ENCODE results near the gene SCIN.
"Not testable (repeated sequence)": the region's sequence is repeated elsewhere in the genome, so short reads cannot be mapped to it uniquely, and the experiment has no call there.

Gene SCIN

DNA sequence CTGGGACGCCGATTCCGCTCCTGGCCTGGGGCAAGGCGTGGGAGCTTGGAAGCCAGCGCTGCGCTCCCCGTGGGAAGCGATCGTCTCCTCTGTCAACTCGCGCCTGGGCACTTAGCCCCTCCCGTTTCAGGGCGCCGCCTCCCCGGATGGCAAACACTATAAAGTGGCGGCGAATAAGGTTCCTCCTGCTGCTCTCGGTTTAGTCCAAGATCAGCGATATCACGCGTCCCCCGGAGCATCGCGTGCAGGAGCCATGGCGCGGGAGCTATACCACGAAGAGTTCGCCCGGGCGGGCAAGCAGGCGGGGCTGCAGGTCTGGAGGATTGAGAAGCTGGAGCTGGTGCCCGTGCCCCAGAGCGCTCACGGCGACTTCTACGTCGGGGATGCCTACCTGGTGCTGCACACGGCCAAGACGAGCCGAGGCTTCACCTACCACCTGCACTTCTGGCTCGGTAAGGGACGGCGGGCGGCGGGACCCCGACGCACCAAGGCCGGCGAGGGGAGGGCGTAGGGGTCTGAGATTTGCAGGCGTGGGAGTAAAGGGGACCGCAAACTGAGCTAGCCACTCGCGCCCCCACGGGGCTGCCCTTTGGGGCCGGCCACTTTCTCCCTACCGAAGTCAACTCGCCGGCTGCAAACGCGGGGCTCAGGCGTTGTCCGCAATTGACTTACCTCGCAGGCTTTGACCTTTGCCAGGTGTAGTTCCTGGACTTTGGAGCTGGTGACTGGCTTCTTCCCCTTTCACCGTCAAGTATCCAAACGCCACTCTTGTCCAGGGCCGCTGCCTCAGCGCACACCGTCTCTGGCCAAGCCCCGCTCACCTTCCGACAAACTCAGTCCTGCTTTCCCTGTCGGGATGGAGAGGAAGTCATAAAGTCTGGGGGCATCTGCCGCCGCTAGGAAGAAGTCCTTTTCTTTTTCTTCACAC lies at the start of gene SCIN:
SCIN (plus strand) TSS at position 187 of the 928 bp plus-strand sequence; CDS start at position 254, 67 bp downstream.
- DNase-seq (ENCODE audit: extremely low read depth in 1 of 2, low read depth in 1 of 2) = no peak

DNA sequence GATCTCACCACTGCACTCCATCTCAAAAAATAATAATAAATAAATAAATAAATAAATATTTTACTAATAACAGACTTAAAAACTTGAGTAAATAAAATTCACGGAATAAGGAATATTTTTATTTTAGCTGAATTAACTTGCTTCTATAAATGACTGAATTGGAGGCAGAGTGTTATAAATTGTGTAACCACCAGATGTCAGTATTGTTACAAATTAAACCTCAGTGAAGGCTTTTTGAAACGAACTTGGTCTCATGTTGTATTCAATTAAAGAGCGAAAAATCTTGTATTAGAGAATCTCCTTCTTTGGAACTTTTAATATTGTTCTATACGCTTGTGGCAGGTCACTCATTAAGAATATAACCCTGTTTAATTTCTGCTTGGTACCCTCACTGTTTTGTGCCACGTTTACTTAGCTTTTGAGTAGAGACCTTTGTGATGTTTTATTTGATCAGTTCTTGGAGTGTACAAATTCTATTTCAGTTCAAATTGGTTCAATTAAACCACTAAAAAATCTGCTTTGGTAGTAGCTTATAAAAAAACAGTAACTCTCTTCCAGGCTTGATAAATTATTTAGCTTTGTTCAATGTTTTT lies 45.6 kb upstream of the SCIN start:
- DNase-seq (ENCODE audit: extremely low read depth in 1 of 2, low read depth in 1 of 2) = no peak

DNA sequence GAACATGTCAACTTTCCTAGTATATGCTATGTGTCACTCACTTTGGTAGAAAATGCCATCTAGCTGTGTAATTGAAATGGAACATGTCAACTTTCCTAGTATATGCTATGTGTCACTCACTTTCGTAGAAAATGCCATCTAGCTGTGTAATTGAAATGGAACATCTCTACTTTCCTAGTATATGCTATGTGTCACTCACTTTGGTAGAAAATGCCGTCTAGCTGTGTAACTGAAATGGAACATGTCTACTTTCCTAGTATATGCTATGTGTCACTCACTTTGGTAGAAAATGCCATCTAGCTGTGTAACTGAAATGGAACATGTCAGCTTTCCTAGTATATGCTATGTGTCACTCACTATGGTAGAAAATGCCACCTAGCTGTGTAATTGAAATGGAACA lies 43.8 kb upstream of the SCIN start:
- not testable (repeated sequence) for DNase-seq (ENCODE audit: extremely low read depth in 1 of 2, low read depth in 1 of 2)

GRCh38 chr7:12527670-12528069 lies 42.9 kb upstream of the SCIN start:
- DNase-seq (ENCODE audit: extremely low read depth in 1 of 2, low read depth in 1 of 2) = not testable (repeated sequence)

- no peak for DNase-seq (ENCODE audit: extremely low read depth in 1 of 2, low read depth in 1 of 2)
Observed at GRCh38 chr7:12529971-12530710, 40.4 kb upstream of the SCIN start.

DNA sequence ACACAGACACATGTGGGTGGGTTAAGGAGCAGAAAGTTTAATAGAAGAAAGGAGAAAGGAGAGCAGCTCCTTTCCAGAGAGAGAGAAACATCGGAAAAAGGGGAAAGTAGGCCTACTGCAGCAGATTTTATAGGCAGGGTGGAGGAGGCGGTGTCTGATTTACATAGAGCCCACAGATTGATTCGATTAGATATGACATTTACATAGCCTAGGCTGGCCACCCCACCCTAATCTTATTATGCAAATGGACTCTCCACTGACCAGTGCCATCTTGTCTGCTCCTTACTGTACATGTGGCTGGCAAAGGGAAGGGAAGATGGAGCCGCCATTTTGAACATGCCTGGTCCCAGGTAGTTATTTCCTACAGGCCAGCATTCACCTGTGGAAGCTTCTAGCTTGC lies 38.7 kb upstream of the SCIN start:
- DNase-seq (ENCODE audit: extremely low read depth in 1 of 2, low read depth in 1 of 2) = no peak

GRCh38 chr7:12534046-12534445 lies 36.5 kb upstream of the SCIN start:
- DNase-seq (ENCODE audit: extremely low read depth in 1 of 2, low read depth in 1 of 2) = no peak

DNA sequence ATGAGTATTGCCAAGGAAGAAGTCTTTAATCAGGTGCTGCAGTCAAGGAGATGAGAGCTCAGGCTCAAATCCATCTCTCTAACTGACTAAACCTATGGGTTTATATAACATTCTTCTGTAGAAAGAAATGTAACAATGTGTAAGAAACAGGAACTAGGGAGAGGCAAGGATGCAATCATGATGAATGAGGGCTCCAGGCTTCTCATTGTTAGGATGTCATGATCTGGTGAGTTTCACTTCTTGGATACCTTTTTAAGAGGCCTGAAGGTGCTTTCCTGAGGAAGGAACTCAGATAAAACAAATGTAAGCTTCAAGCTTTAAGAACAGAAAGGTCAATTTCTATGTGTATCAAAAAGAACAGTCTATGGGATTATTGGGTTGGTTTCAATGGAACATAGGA lies 30.8 kb upstream of the SCIN start:
- DNase-seq (ENCODE audit: extremely low read depth in 1 of 2, low read depth in 1 of 2) = no peak

DNA sequence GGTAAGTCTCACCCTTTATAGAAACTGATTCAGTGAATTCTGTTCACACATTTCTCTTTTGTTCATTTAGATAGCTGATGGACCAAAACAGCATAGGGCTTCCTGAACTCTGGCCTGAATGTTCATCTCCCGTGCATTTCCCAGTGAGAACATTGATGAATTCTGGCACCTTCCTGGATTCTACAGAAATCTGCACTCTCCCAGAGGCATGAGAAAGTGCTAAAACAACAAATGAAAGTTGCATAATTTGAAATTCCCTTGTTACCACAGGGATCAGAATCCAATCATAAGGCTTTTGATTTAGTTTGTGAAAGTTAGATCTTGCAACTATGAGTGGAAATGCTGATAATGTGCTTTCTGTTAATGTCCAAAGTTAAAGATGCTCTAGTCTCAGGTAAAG lies 29.7 kb upstream of the SCIN start:
- DNase-seq (ENCODE audit: extremely low read depth in 1 of 2, low read depth in 1 of 2) = no peak

DNA sequence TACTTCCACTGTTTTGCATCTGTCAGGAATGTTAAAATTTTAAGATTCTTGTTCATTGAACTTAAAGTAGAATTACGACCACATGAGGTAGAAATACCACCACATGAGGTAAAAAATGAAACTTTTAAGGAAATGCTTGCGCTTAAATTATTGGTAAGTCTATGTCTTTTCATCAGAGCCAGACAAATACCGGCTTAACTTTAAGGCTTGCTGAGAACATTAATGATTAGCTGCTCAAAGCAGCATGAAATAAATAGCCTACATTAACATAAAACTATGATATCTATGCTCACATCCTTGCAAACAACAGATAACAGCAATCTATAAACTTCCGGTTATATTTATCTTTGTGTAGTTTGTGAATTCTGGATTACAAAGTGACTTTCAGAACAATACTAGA lies 26.9 kb upstream of the SCIN start:
- DNase-seq (ENCODE audit: extremely low read depth in 1 of 2, low read depth in 1 of 2) = no peak

DNA sequence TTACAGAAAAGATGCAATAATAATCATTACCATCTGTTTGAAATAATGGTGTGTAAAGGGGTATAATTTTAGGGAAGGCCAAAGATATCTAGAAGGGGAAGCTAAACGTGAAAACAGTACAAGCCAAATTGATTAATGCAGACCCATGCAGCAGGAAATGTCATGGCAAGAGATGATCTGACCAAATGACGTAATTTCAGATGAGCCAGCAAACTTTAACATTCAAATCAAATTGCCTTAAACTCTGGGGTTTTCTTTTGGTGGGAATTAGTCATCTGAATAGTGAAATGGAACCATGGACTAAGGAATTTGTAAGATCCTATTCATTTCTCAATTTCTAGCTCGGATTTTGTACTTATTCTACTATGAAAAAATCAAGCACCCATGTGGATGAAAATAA lies 21.4 kb upstream of the SCIN start:
- DNase-seq (ENCODE audit: extremely low read depth in 1 of 2, low read depth in 1 of 2) = no peak

DNA sequence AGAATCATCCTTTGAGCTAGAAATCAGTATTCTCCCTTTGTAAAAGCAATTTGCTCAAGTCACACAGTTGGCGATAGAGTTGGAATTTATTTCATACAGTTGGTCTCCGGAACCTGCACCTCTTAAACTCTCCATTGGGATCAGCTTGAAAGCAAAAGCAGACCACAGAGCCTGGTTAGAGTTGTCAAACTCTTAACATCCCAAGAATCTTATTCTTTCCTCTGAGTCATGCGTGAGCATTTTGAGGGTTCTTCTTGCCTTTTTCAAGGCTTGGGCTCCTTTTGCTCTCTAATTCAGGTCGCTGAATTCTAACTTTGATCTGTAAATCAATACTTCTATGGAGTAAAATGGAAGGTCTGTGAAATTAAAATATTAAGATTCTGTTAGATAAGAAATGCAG lies 19.6 kb upstream of the SCIN start:
- no peak for DNase-seq (ENCODE audit: extremely low read depth in 1 of 2, low read depth in 1 of 2)

GRCh38 chr7:12552876-12553275 lies 17.6 kb upstream of the SCIN start:
- DNase-seq (ENCODE audit: extremely low read depth in 1 of 2, low read depth in 1 of 2) = no peak

- DNase-seq (ENCODE audit: extremely low read depth in 1 of 2, low read depth in 1 of 2) = no peak
Observed at GRCh38 chr7:12553416-12553815, 17.1 kb upstream of the SCIN start.

GRCh38 chr7:12554351-12554750 lies 16.2 kb upstream of the SCIN start:
- no peak for DNase-seq (ENCODE audit: extremely low read depth in 1 of 2, low read depth in 1 of 2)

DNA sequence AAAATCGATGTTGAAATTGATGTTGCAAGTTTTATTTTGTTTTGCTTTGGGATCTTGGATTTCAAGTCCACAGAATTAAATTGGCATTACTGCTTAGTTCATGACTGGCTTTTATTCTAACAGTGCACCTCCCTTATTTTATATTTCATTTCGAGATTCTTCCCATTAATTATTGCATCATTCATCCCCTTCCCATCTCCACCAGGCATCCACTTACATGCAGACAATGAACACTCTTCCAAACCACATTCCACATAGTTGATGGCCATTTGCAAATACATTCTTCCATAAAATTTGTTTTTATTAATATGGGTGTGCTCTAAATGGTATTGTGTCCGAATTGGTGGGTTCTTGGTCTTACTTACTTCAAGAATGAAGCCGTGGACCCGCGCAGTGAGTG lies 15.6 kb upstream of the SCIN start:
- DNase-seq (ENCODE audit: extremely low read depth in 1 of 2, low read depth in 1 of 2) = no peak

DNA sequence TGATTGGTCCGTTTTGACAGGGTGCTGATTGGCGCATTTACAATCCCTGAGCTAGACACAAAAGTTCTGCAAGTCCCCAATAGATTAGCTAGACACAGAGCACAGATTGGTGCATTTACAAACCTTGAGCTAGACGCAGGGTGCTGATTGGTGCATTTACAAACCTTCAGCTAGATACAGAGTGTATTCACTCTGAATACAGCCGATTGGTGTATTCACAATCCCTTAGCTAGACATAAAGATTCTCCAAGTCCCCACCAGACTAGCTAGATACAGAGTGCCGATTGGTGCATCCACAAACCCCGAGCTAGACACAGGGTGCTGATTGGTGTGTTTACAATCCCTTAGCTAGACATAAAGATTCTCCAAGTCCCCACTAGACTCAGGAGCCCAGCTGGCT lies 14.8 kb upstream of the SCIN start:
- DNase-seq (ENCODE audit: extremely low read depth in 1 of 2, low read depth in 1 of 2) = not testable (repeated sequence)

- not testable (repeated sequence) for DNase-seq (ENCODE audit: extremely low read depth in 1 of 2, low read depth in 1 of 2)
Observed at GRCh38 chr7:12556139-12556792, 14.3 kb upstream of the SCIN start.

DNA sequence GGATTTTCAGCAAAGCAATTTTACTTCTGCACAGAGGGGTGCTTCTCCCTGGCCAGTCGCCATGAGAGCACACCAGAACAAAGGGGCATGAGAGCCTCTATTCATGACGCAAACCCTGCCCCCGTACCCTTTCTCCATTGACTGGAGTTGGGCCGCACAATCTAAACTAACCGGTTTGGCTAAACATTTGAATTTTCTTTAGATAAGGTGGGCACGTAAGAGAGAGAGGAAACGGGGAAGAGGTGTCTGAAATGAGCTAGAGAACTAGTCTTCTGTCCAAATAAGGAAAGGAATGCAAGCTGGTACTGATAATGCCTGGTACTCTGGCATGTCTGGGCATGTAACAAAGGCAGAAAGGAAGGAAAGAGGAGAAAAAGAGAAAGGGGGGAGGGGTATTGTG lies 13.2 kb upstream of the SCIN start:
- no peak for DNase-seq (ENCODE audit: extremely low read depth in 1 of 2, low read depth in 1 of 2)

DNA sequence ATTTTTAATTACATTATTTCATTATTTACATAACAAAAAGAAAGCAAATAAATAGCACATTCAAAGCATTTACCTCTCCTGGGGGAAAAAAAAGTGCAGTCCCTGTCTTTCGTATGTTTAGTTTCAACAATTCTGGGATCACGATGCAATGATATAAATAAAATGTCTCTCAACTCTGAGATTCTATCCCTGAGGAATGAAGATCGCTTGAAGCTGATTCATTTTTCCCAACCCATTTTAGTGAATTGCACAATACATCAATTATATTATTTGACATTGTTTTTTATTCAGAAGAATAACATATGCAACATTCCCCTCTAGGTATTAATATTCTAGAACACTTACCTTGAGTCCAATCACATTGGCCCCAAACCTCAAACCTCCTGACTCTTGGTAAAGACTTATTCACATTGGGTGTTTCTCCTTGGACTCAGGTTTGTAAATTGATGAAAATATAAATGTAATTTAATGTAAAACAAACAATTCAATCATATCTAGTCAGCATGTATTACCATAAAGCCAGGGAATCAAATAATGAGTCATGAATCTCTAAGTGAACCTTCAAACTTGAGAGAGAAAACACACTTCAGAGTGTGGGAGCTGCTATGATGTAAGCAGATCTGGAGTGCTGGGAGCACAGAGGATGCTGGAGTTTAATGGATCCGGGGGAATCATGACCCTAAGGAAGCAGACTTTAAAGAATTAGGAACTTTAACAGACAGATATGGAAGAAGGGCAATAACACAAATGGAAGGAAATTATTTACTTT lies 5.3 kb upstream of the SCIN start:
- DNase-seq (ENCODE audit: extremely low read depth in 1 of 2, low read depth in 1 of 2) = no peak

Measured in activated CD8-positive, alpha-beta memory T cell treated with anti-CD3 and anti-CD28 coated beads for 1 hour (primary cell).